Coronary artery (tissue), 2 donors: ENCODE data around the gene COG1.

Experiments used
- DNase-seq: peaks from one replicate; pipeline ENCODE4 v3.0.0-alpha.2; 2017; ENCODE audit warnings: low spot score
- H3K27ac ChIP-seq, 2 donors: fragments of 200-600 bp; sonication (generic); one replicate each; pipeline ENCODE4 v1.5.1; 2016 to 2019
- H3K4me3 ChIP-seq: fragments of 200-600 bp; sonication (generic); 2 replicates; pipeline ENCODE4 v1.5.1; 2016; ENCODE audit warnings: mild to moderate bottlenecking, moderate library complexity
- CTCF ChIP-seq: fragments of 200-600 bp; sonication (generic); IDR thresholded peaks from one replicate; pipeline ENCODE4 v1.5.1; 2019; ENCODE audit warnings: antibody characterized with exemption

Gene COG1

GRCh38 chr17:73163043-73163442, 29.8 kb upstream of the COG1 start:
- TF ChIP-seq CTCF, result no peak
- DNase-seq, result no peak
- H3K27ac ChIP-seq, result no peak overlapping the region

GRCh38 chr17:73165616-73166404, 27.0 kb upstream of the COG1 start:
- no peak overlapping the region for H3K27ac ChIP-seq
- DNase-seq, result no peak
- TF ChIP-seq CTCF, result no peak
- H3K4me3 ChIP-seq, result peak overlapping the region; percentile 59

More at GRCh38 chr17:73163043-73163442, 29.8 kb upstream of the COG1 start:
- no peak overlapping the region for H3K4me3 ChIP-seq

- Histone ChIP-seq H3K4me3 (peak overlapping the region; percentile 59), H3K27ac (no peak overlapping the region)
- no peak for DNase-seq
These were observed 25.9 kb upstream of the COG1 start for GRCh38 chr17:73166731-73167581.

GRCh38 chr17:73168667-73169066, 24.2 kb upstream of the COG1 start:
- DNase-seq, result no peak
- H3K27ac ChIP-seq, result no peak overlapping the region
- no peak for TF ChIP-seq CTCF
- no peak overlapping the region for H3K4me3 ChIP-seq

More at GRCh38 chr17:73166731-73167581, 25.9 kb upstream of the COG1 start:
- TF ChIP-seq CTCF, result no peak

GRCh38 chr17:73170324-73170723, 22.5 kb upstream of the COG1 start:
- Histone ChIP-seq H3K27ac (no peak overlapping the region), H3K4me3 (no peak overlapping the region)
- TF ChIP-seq CTCF, result no peak
- no peak for DNase-seq

GRCh38 chr17:73172252-73172651, 20.6 kb upstream of the COG1 start:
- no peak for DNase-seq
- no peak for TF ChIP-seq CTCF
- H3K27ac ChIP-seq, result no peak overlapping the region
- H3K4me3 ChIP-seq, result no peak overlapping the region
